Calu3 (cell line): ENCODE results near the gene INMT. TPM values are rescaled to one million over a fixed set of nuclear protein-coding genes. Genes with fewer than 3 reads are reported as not detected.

Experiments
- BruUV-seq: library from RNA; stranded (reverse); fragments of 400-500 nt; replicated peaks from 2 replicates; lab custom pipeline; 2021; lab: Mats Ljungman, UMichigan
- CTCF ChIA-PET: fragments of 300-600 bp; sonication (Branson Sonifier 250); formaldehyde crosslinking; loops from one replicate; lab custom pipeline; 2022; ENCODE audit warnings: antibody characterized with exemption; lab: Charles Lee
- DNase-seq: peaks from one replicate; pipeline ENCODE4 v3.0.0; 2022
- H3K27ac Mint-ChIP-seq: one replicate; pipeline ENCODE4 v1.8.0; 2022; ENCODE audit warnings: mixed read lengths; ENCODE audit not compliant: unreplicated experiment
- H3K27me3 Mint-ChIP-seq: one replicate; pipeline ENCODE4 v1.8.0; 2022; ENCODE audit warnings: mixed read lengths; ENCODE audit not compliant: unreplicated experiment
- H3K36me3 Mint-ChIP-seq: one replicate; pipeline ENCODE4 v1.8.0; 2022; ENCODE audit warnings: mild to moderate bottlenecking, moderate library complexity, mixed read lengths; ENCODE audit not compliant: insufficient read depth, unreplicated experiment
- H3K4me1 Mint-ChIP-seq: one replicate; pipeline ENCODE4 v1.8.0; 2022; ENCODE audit warnings: mild to moderate bottlenecking, low read depth, mixed read lengths; ENCODE audit not compliant: unreplicated experiment
- H3K4me3 Mint-ChIP-seq: one replicate; pipeline ENCODE4 v1.8.0; 2022; ENCODE audit warnings: mild to moderate bottlenecking, low read depth, moderate library complexity, mixed read lengths; ENCODE audit not compliant: unreplicated experiment
- H3K9me3 Mint-ChIP-seq: one replicate; pipeline ENCODE4 v1.8.0; 2022; ENCODE audit warnings: low read depth, mixed read lengths; ENCODE audit not compliant: unreplicated experiment
- intact Hi-C: fragments of 100-400 bp; cut with micrococcal nuclease; formaldehyde crosslinking; loops from one replicate; pipeline ENCODE4 v1.10.0; 2022; ENCODE audit not compliant: unreplicated experiment
- total RNA-seq: library from RNA; stranded (reverse); gene quantifications from 2 replicates; pipeline ENCODE4 v1.2.3, GENCODE V29; 2022
- TF ChIP-seq, protein P1 (sequence below): fragments of 200-600 bp; IDR thresholded peaks from one replicate; pipeline ENCODE4 v1.8.0; 2022; ENCODE audit warnings: antibody characterized with exemption; ENCODE audit not compliant: unreplicated experiment

INMT gene
- total RNA-seq, 1 experiment from 2014 or later = not detected

DNA sequence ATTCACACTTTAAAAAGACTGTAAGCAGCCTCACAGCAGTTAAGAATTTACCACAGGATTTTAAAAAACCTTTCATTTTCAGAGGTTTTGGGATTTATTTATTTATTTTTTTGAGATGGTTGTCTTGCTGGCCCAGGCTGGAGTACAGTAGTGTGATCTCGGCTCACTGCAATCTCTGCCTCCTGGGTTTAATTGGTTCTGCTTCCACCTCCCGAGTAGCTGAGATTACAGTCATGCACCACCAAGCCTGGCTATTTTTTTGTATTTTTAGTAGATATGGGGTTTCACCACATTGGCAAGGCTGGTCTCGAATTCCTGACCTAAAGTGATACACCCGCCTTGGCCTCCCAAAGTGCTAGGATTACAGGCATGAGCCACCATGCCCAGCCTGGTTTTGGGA, 38.4 kb downstream of the INMT start:
- TF ChIP-seq, protein P1, sequence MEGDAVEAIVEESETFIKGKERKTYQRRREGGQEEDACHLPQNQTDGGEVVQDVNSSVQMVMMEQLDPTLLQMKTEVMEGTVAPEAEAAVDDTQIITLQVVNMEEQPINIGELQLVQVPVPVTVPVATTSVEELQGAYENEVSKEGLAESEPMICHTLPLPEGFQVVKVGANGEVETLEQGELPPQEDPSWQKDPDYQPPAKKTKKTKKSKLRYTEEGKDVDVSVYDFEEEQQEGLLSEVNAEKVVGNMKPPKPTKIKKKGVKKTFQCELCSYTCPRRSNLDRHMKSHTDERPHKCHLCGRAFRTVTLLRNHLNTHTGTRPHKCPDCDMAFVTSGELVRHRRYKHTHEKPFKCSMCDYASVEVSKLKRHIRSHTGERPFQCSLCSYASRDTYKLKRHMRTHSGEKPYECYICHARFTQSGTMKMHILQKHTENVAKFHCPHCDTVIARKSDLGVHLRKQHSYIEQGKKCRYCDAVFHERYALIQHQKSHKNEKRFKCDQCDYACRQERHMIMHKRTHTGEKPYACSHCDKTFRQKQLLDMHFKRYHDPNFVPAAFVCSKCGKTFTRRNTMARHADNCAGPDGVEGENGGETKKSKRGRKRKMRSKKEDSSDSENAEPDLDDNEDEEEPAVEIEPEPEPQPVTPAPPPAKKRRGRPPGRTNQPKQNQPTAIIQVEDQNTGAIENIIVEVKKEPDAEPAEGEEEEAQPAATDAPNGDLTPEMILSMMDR = no peak
- no peak overlapping the region for H3K27ac Mint-ChIP-seq
- H3K9me3 Mint-ChIP-seq = no peaks in the 10 kb centered on the region
- intact Hi-C loops = no loop called here
- H3K4me1 Mint-ChIP-seq = peaks cover 7% of the 10 kb centered on the region
- DNase-seq = no peak
- H3K4me3 Mint-ChIP-seq = no peak overlapping the region
- BruUV-seq = no TSS peak
- no peaks in the 10 kb centered on the region for H3K36me3 Mint-ChIP-seq
- CTCF ChIA-PET = interaction anchor here (0.5 to 1.5 kb wide), 4 partner anchors 9 to 118 kb away, joined by 3 to 5 read pairs (median 4); no protein-coding TSS in a partner anchor
- H3K27me3 Mint-ChIP-seq = no peaks in the 10 kb centered on the region

GRCh38 chr7:30791114-30791513, 39.2 kb downstream of the INMT start:
- CTCF ChIA-PET = interaction anchor here (1.0 to 1.5 kb wide), 4 partner anchors 9 to 332 kb away, joined by 3 to 4 read pairs (median 4); no protein-coding TSS in a partner anchor

GRCh38 chr7:30795161-30795948, 43.4 kb downstream of the INMT start:
- TF ChIP-seq, protein P1 = no peak
- intact Hi-C loops = no loop called here
- Mint-ChIP-seq H3K4me3 (no peak overlapping the region), H3K27me3 (no peaks in the 10 kb centered on the region), H3K36me3 (no peaks in the 10 kb centered on the region), H3K4me1 (peaks cover 49% of the 10 kb centered on the region), H3K9me3 (no peaks in the 10 kb centered on the region), H3K27ac (peak overlapping the region; percentile 10)
- CTCF ChIA-PET = interaction anchor here (1.0 to 1.6 kb wide), 6 partner anchors 101 to 327 kb away, joined by 4 to 11 read pairs (median 8); no protein-coding TSS in a partner anchor
- BruUV-seq = no TSS peak
- DNase-seq = no peak

More at GRCh38 chr7:30791114-30791513, 39.2 kb downstream of the INMT start:
- no peaks in the 10 kb centered on the region for H3K9me3 Mint-ChIP-seq
- DNase-seq = no peak
- H3K27me3 Mint-ChIP-seq = no peaks in the 10 kb centered on the region
- H3K36me3 Mint-ChIP-seq = no peaks in the 10 kb centered on the region
- peaks cover 14% of the 10 kb centered on the region for H3K4me1 Mint-ChIP-seq
- BruUV-seq = no TSS peak
- H3K4me3 Mint-ChIP-seq = no peak overlapping the region
- TF ChIP-seq, protein P1 = no peak
- H3K27ac Mint-ChIP-seq = no peak overlapping the region
- intact Hi-C loops = no loop called here

DNA sequence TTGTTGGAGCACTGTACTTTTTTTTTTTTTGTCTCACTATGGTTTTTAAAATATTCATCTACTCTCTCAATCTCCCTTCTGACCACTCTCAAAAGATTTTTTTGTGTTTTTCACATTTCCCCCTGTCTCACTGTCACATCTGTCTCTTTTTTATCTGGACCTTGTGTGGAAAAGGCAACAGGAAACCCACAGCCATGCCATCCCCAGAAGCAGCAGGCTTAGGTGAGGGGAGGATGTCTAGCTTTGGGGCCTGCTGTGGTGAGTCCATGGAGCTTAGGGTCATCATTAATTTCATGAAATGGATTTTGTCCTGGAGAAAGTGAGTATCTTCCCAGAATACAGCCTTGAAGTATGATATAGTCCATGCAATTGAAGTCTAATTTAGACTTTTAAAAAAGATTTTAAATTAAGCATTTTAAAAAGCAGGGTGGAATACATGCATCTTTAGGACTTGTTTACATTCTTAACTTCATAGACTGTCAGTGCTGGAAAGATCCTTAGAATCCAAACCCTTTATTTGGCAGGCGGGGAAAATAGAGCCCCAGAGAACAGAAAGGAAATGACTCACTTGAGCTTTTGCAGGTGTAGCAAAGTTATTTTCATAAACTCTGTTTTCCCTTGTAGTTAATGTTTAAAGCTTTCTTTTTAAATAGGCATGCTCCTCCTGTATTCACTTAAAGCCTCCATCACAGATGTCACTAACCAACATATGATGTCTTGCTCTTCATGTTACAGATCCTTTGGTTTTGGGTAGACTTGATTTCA, 44.4 kb downstream of the INMT start:
- no peak overlapping the region for H3K4me3 Mint-ChIP-seq
- DNase-seq = no peak
- no peaks in the 10 kb centered on the region for H3K36me3 Mint-ChIP-seq

More for the DNA sequence above, 44.4 kb downstream of the INMT start:
- no TSS peak for BruUV-seq
- Mint-ChIP-seq H3K9me3 (no peaks in the 10 kb centered on the region), H3K4me1 (peaks cover 53% of the 10 kb centered on the region), H3K27ac (peak overlapping the region; percentile 10), H3K27me3 (no peaks in the 10 kb centered on the region)
- intact Hi-C loops = loop anchor here (2.0 kb wide), 1 partner anchor 53 kb away; no protein-coding TSS in a partner anchor
- CTCF ChIA-PET = interaction anchor here (0.7 to 1.6 kb wide), 21 partner anchors 23 to 488 kb away, joined by 3 to 11 read pairs (median 4); no protein-coding TSS in a partner anchor
- TF ChIP-seq, protein P1 = no peak
